ENCODE results near the gene CARS1.

The CARS1 gene

GRCh38 chr11:3057069-3057963 lies at the start of gene CARS1:
CARS1 (minus strand) TSS chr11:3057423; CDS start chr11:3057367, 56 bp downstream.
- DNase-seq (ENCODE audit: low spot score): peak; percentile 97
- no peak for TF ChIP-seq CTCF (IDR thresholded peaks at IDR 0.05; ENCODE audit: borderline replicate concordance, control extremely low read depth, extremely low read depth, insufficient read depth, missing control alignments)
- in situ Hi-C loops (cut with MboI; ENCODE audit: low sequenced_read_pairs, unreplicated experiment): no loop called here

- in situ Hi-C loops (cut with MboI; ENCODE audit: low sequenced_read_pairs, unreplicated experiment): no loop called here
- TF ChIP-seq CTCF (IDR thresholded peaks at IDR 0.05; ENCODE audit: borderline replicate concordance, control extremely low read depth, extremely low read depth, insufficient read depth, missing control alignments): no peak
- no peak for DNase-seq (ENCODE audit: low spot score)
Observed at GRCh38 chr11:3105791-3106735, 48.8 kb upstream of the CARS1 start.

- peak; percentile 32 for DNase-seq (ENCODE audit: low spot score)
- TF ChIP-seq CTCF (IDR thresholded peaks at IDR 0.05; ENCODE audit: borderline replicate concordance, control extremely low read depth, extremely low read depth, insufficient read depth, missing control alignments): no peak
- in situ Hi-C loops (cut with MboI; ENCODE audit: low sequenced_read_pairs, unreplicated experiment): no loop called here
Observed at GRCh38 chr11:3104961-3105790, 48.0 kb upstream of the CARS1 start.

- in situ Hi-C loops (cut with MboI; ENCODE audit: low sequenced_read_pairs, unreplicated experiment): no loop called here
- peak; percentile 29 for DNase-seq (ENCODE audit: low spot score)
- TF ChIP-seq CTCF (IDR thresholded peaks at IDR 0.05; ENCODE audit: borderline replicate concordance, control extremely low read depth, extremely low read depth, insufficient read depth, missing control alignments): no peak
Observed at GRCh38 chr11:3104051-3104714, 47.0 kb upstream of the CARS1 start.

GRCh38 chr11:3103076-3103475 lies 45.9 kb upstream of the CARS1 start:
- in situ Hi-C loops (cut with MboI; ENCODE audit: low sequenced_read_pairs, unreplicated experiment): no loop called here
- no peak for TF ChIP-seq CTCF (IDR thresholded peaks at IDR 0.05; ENCODE audit: borderline replicate concordance, control extremely low read depth, extremely low read depth, insufficient read depth, missing control alignments)
- peak; percentile 26 for DNase-seq (ENCODE audit: low spot score)
